HepG2 (cell line): ENCODE results near the gene HCK. TPM values are rescaled to one million over a fixed set of nuclear protein-coding genes. Genes with fewer than 3 reads are reported as not detected.

Source experiments
- ATAC-seq: fragments of 200-7000 bp; cut with Tn5 transposase; 3 replicates; pipeline ENCODE4 v1.9.1; 2020; ENCODE audit warnings: mild to moderate bottlenecking, moderate library complexity
- BruUV-seq: library from RNA; stranded (reverse); fragments of 400-500 nt; replicated peaks from 2 replicates; lab custom pipeline; 2021; lab: Mats Ljungman, UMichigan
- CTCF ChIA-PET: fragments of 300-600 bp; formaldehyde crosslinking; extraction: SDS; loops from one replicate; lab custom pipeline; 2021; ENCODE audit warnings: low total read pairs, inconsistent platforms, low intra/inter-chr PET ratio; lab: Yijun Ruan, JAX
- POLR2A ChIA-PET: fragments of 350-600 bp; sonication (Branson Sonifier 250); formaldehyde crosslinking; loops from one replicate; lab custom pipeline; 2020; ENCODE audit warnings: antibody characterized with exemption, inconsistent platforms; lab: Yijun Ruan, JAX
- DNase-seq: peaks from one replicate; pipeline ENCODE4 v3.0.0-alpha.2; 2015; ENCODE audit warnings: low spot score
- FAIRE-seq: peaks from 3 replicates; lab custom pipeline; 2011; peaks lifted over from hg19 to GRCh38; lab: Jason Lieb, UNC
- H2AFZ ChIP-seq: one replicate; pipeline ENCODE4 v1.6.1; 2011; ENCODE audit warnings: low read length, inconsistent platforms
- H3K27ac ChIP-seq: fragments of 300-600 bp; 3 replicates; pipeline ENCODE4 v1.8.0; 2011; ENCODE audit warnings: mixed run types, mild to moderate bottlenecking, mixed read lengths, low read length, inconsistent platforms; ENCODE audit not compliant: insufficient read depth; ENCODE audit errors: extremely low read length
- H3K27me3 ChIP-seq, 2 experiments: fragments of 200-600 bp in 1 of 2; 2 replicates in 1 of 2; 3 replicates in 1 of 2; pipeline versions ENCODE4 v1.6.0 to v1.8.0; 2011; ENCODE audit warnings: low read length in 2 of 2, mild to moderate bottlenecking in 2 of 2, moderate library complexity in 2 of 2, inconsistent platforms in 1 of 2; ENCODE audit not compliant: insufficient read depth in 2 of 2, control insufficient read depth in 1 of 2
- H3K36me3 ChIP-seq, 2 experiments: fragments of 200-600 bp in 1 of 2; replicated peaks in 1 of 2; 2 replicates in 1 of 2; 3 replicates in 1 of 2; pipeline versions ENCODE4 v1.5.1 to v1.8.0; 2011; ENCODE audit warnings: low read length in 2 of 2, inconsistent platforms in 1 of 2; ENCODE audit not compliant: insufficient read depth in 2 of 2, control insufficient read depth in 1 of 2
- H3K4me1 ChIP-seq: 2 replicates; pipeline ENCODE4 v1.5.1; 2012; ENCODE audit warnings: low read length, inconsistent platforms; ENCODE audit not compliant: insufficient read depth
- H3K4me2 ChIP-seq: 2 replicates; pipeline ENCODE4 v1.6.0; 2011; ENCODE audit warnings: low read depth, low read length, inconsistent platforms
- H3K4me3 ChIP-seq, 3 experiments: fragments of 200-600 bp in 1 of 3; sonication (generic), shearing (Covaris generic) in 1 of 3; replicated peaks in 1 of 3; 2 replicates each; pipeline ENCODE4 v1.5.1; 2011 to 2016; ENCODE audit warnings: low read length in 3 of 3, inconsistent platforms in 2 of 3, low read depth in 2 of 3, mild to moderate bottlenecking in 2 of 3, control low read depth in 1 of 3, mixed read lengths in 1 of 3; ENCODE audit not compliant: insufficient read depth in 1 of 3
- H3K79me2 ChIP-seq: one replicate; pipeline ENCODE4 v1.6.1; 2011; ENCODE audit warnings: low read length, inconsistent platforms; ENCODE audit not compliant: insufficient read depth
- H3K9ac ChIP-seq: 2 replicates; pipeline ENCODE4 v1.6.0; 2011; ENCODE audit warnings: mild to moderate bottlenecking, low read depth, low read length, inconsistent platforms; ENCODE audit not compliant: insufficient read depth
- H3K9me3 ChIP-seq: 2 replicates; pipeline ENCODE4 v1.5.1; 2012; ENCODE audit warnings: mild to moderate bottlenecking, low read length
- H4K20me1 ChIP-seq: 2 replicates; pipeline ENCODE4 v1.6.0; 2011; ENCODE audit warnings: inconsistent platforms, mild to moderate bottlenecking, low read length, moderate library complexity; ENCODE audit not compliant: insufficient read depth
- DMAP1 ChIP-seq: IDR thresholded peaks from 2 replicates; pipeline ENCODE4 v1.6.1; 2016
- ELF4 ChIP-seq: sonication (generic); formaldehyde crosslinking; IDR thresholded peaks from 2 replicates; pipeline ENCODE4 v1.5.0; 2020; ENCODE audit warnings: missing genetic modification reagents, mild to moderate bottlenecking, moderate library complexity, borderline replicate concordance
- ETV6 ChIP-seq: sonication (generic); formaldehyde crosslinking; conservative IDR thresholded peaks from 2 replicates; pipeline ENCODE4 v1.4.0; 2020; ENCODE audit warnings: missing genetic modification reagents
- HMG20B ChIP-seq: conservative IDR thresholded peaks from 2 replicates; pipeline ENCODE4 v1.6.1; 2016; ENCODE audit warnings: missing genetic modification reagents, missing compliant biosample characterization
- HNF4A ChIP-seq: sonication (generic); formaldehyde crosslinking; IDR thresholded peaks from 2 replicates; pipeline ENCODE4 v1.4.0; 2020; ENCODE audit warnings: missing genetic modification reagents
- IKZF4 ChIP-seq: sonication (generic); formaldehyde crosslinking; IDR thresholded peaks from 2 replicates; pipeline ENCODE4 v1.5.1; 2020; ENCODE audit warnings: borderline replicate concordance, mild to moderate bottlenecking, low read depth, missing genetic modification reagents; ENCODE audit errors: not compliant biosample characterization
- IRF2 ChIP-seq: IDR thresholded peaks from 2 replicates; pipeline ENCODE4 v1.6.1; 2018; ENCODE audit warnings: missing genetic modification reagents, missing compliant biosample characterization
- SOX6 ChIP-seq, 2 experiments: fragments of 450-650 bp in 1 of 2; sonication (generic) in 1 of 2; formaldehyde crosslinking in 1 of 2; IDR thresholded peaks; 2 replicates each; pipeline versions ENCODE4 v1.4.0 to v1.6.1; 2017 to 2020; ENCODE audit warnings: antibody characterized with exemption in 1 of 2, mild to moderate bottlenecking in 1 of 2, missing genetic modification reagents in 1 of 2
- ZBTB7A ChIP-seq: sonication (generic); formaldehyde crosslinking; IDR thresholded peaks from 2 replicates; pipeline ENCODE4 v1.8.0; 2022; ENCODE audit warnings: mild to moderate bottlenecking, missing genetic modification reagents
- ZNF251 ChIP-seq: sonication (generic); formaldehyde crosslinking; IDR thresholded peaks from 2 replicates; pipeline ENCODE4 v1.9.0; 2021; ENCODE audit warnings: mild to moderate bottlenecking, missing genetic modification reagents
- ZNF343 ChIP-seq: sonication (generic); formaldehyde crosslinking; IDR thresholded peaks from 2 replicates; pipeline ENCODE4 v1.4.0; 2020; ENCODE audit warnings: mild to moderate bottlenecking, missing genetic modification reagents
- WGBS: methylation state at CpG from one replicate; pipeline ENCODE4 v1.1.6; 2017; ENCODE audit warnings: low lambda C conversion rate; 5-methylcytosine and 5-hydroxymethylcytosine counted together
- in situ Hi-C: cut with HindIII; loops from 2 replicates; pipeline ENCODE4 v1.10.0; 2017; ENCODE audit warnings: low pct_unique_long_range_greater_than_20kb; ENCODE audit not compliant: extremely low pct_ligation_motif_present
- intact Hi-C: fragments of 100-400 bp; cut with micrococcal nuclease; formaldehyde crosslinking; loops from one replicate; pipeline ENCODE4 v1.10.0; 2022; ENCODE audit not compliant: unreplicated experiment
- polyA plus RNA-seq, 8 experiments: library from polyadenylated mRNA; depleted of rRNA in 3 of 8; stranded (reverse) in 7 of 8; unstranded in 1 of 8; fragments of >200 nt; fragmentation: Illumina TruSeq in 4 of 8; extraction: Trizol in 4 of 8; gene quantifications; 2 replicates each; pipeline versions ENCODE4 v1.2.1 to v1.2.3, GENCODE V29; 2011 to 2016; ENCODE audit warnings: low read depth in 4 of 8, missing spikeins in 1 of 8, mixed read lengths in 1 of 8; ENCODE audit not compliant: insufficient read depth in 1 of 8
- total RNA-seq, 5 experiments: library from RNA; depleted of rRNA; stranded (reverse); fragments of >200 nt; fragmentation: Illumina TruSeq; extraction: Trizol; gene quantifications; 2 replicates each; pipeline ENCODE4 v1.2.3, GENCODE V29; 2016; ENCODE audit warnings: low read depth in 1 of 5
- TF ChIP-seq, protein P1 (sequence below): sonication (generic); formaldehyde crosslinking; IDR thresholded peaks from 2 replicates; pipeline ENCODE4 v1.8.1; 2022; ENCODE audit warnings: low read depth, mild to moderate bottlenecking, missing genetic modification reagents
- TF ChIP-seq, protein P2 (sequence below): sonication (generic); formaldehyde crosslinking; IDR thresholded peaks from 2 replicates; pipeline ENCODE4 v1.4.0; 2020; ENCODE audit warnings: missing genetic modification reagents; ENCODE audit errors: not compliant biosample characterization
- TF ChIP-seq, protein P3 (sequence below): sonication (generic); formaldehyde crosslinking; IDR thresholded peaks from 2 replicates; pipeline ENCODE4 v1.4.0; 2020; ENCODE audit warnings: missing genetic modification reagents, borderline replicate concordance
- TF ChIP-seq, protein P4 (sequence below): sonication (generic); formaldehyde crosslinking; IDR thresholded peaks from 2 replicates; pipeline ENCODE4 v1.8.1; 2023; ENCODE audit warnings: mild to moderate bottlenecking, missing genetic modification reagents

The HCK gene
- total and polyA plus RNA-seq, 2 of the 13 experiments (the other 11 are each of a cell fraction or from before 2014, with no cell fraction given), result 0.04 TPM; not detected in 1

DNA sequence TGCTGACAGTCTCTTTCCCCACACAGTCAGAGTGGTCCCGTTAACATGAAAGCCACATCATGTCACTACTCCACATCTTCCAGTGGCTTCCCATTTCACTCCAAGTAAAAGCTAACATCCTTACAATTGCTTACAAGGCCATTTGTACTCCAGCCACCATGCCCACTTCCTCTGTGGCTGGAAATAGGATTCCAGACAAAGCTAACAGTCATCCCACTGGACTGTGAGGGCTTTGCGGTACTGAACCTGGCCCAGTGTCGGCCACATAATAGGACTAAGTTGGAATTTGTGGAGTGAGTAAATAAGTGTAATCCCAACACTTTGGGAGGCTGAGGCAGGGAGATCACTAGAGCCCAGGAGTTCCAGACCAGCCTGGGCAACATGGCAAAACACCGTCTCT, 31.0 kb upstream of the HCK start:
- no peak for DNase-seq
- Histone ChIP-seq H3K4me3 (no peak overlapping the region), H3K9ac (no peak overlapping the region), H3K27me3 (peaks cover 12 to 55% of the 10 kb centered on the region in 2 experiments; a peak in 4 of 5 replicates), H3K9me3 (no peaks in the 10 kb centered on the region), H2AFZ (no peak overlapping the region), H3K4me1 (peaks cover 13% of the 10 kb centered on the region), H3K36me3 (no peaks in the 10 kb centered on the region), H3K4me2 (no peak overlapping the region), H3K79me2 (no peaks in the 10 kb centered on the region), H3K27ac (no peak overlapping the region), H4K20me1 (no peaks in the 10 kb centered on the region; the same call in 1 of the 2 replicates)
- ChIA-PET POLR2A (no interaction called here), CTCF (no interaction called here)
- no TSS peak for BruUV-seq
- intact Hi-C loops, result no loop called here
- 14% methylated on average over 4 of the region's 4 CpGs for WGBS
- no peak for ATAC-seq
- in situ Hi-C loops, result no loop called here
- no peak for FAIRE-seq
- TF ChIP-seq IKZF4 (CRISPR knock-in tag), result no peak
- no peak for TF ChIP-seq IRF2
- TF ChIP-seq HNF4A (CRISPR knock-in tag), result no peak
- TF ChIP-seq, protein P1, sequence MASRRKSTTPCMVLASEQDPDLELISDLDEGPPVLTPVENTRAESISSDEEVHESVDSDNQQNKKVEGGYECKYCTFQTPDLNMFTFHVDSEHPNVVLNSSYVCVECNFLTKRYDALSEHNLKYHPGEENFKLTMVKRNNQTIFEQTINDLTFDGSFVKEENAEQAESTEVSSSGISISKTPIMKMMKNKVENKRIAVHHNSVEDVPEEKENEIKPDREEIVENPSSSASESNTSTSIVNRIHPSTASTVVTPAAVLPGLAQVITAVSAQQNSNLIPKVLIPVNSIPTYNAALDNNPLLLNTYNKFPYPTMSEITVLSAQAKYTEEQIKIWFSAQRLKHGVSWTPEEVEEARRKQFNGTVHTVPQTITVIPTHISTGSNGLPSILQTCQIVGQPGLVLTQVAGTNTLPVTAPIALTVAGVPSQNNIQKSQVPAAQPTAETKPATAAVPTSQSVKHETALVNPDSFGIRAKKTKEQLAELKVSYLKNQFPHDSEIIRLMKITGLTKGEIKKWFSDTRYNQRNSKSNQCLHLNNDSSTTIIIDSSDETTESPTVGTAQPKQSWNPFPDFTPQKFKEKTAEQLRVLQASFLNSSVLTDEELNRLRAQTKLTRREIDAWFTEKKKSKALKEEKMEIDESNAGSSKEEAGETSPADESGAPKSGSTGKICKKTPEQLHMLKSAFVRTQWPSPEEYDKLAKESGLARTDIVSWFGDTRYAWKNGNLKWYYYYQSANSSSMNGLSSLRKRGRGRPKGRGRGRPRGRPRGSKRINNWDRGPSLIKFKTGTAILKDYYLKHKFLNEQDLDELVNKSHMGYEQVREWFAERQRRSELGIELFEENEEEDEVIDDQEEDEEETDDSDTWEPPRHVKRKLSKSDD (CRISPR knock-in tag), result no peak
- no peak for TF ChIP-seq HMG20B (CRISPR knock-in tag)
- TF ChIP-seq, protein P2, sequence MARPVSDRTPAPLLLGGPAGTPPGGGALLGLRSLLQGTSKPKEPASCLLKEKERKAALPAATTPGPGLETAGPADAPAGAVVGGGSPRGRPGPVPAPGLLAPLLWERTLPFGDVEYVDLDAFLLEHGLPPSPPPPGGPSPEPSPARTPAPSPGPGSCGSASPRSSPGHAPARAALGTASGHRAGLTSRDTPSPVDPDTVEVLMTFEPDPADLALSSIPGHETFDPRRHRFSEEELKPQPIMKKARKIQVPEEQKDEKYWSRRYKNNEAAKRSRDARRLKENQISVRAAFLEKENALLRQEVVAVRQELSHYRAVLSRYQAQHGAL (CRISPR knock-in tag), result no peak
- TF ChIP-seq, protein P3, sequence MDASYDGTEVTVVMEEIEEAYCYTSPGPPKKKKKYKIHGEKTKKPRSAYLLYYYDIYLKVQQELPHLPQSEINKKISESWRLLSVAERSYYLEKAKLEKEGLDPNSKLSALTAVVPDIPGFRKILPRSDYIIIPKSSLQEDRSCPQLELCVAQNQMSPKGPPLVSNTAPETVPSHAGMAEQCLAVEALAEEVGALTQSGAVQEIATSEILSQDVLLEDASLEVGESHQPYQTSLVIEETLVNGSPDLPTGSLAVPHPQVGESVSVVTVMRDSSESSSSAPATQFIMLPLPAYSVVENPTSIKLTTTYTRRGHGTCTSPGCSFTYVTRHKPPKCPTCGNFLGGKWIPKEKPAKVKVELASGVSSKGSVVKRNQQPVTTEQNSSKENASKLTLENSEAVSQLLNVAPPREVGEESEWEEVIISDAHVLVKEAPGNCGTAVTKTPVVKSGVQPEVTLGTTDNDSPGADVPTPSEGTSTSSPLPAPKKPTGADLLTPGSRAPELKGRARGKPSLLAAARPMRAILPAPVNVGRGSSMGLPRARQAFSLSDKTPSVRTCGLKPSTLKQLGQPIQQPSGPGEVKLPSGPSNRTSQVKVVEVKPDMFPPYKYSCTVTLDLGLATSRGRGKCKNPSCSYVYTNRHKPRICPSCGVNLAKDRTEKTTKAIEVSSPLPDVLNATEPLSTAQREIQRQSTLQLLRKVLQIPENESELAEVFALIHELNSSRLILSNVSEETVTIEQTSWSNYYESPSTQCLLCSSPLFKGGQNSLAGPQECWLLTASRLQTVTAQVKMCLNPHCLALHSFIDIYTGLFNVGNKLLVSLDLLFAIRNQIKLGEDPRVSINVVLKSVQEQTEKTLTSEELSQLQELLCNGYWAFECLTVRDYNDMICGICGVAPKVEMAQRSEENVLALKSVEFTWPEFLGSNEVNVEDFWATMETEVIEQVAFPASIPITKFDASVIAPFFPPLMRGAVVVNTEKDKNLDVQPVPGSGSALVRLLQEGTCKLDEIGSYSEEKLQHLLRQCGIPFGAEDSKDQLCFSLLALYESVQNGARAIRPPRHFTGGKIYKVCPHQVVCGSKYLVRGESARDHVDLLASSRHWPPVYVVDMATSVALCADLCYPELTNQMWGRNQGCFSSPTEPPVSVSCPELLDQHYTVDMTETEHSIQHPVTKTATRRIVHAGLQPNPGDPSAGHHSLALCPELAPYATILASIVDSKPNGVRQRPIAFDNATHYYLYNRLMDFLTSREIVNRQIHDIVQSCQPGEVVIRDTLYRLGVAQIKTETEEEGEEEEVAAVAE (CRISPR knock-in tag), result no peak
- TF ChIP-seq ETV6 (CRISPR knock-in tag), result no peak
- TF ChIP-seq DMAP1 (CRISPR knock-in tag), result no peak
- TF ChIP-seq ELF4, result no peak
- TF ChIP-seq, protein P4, sequence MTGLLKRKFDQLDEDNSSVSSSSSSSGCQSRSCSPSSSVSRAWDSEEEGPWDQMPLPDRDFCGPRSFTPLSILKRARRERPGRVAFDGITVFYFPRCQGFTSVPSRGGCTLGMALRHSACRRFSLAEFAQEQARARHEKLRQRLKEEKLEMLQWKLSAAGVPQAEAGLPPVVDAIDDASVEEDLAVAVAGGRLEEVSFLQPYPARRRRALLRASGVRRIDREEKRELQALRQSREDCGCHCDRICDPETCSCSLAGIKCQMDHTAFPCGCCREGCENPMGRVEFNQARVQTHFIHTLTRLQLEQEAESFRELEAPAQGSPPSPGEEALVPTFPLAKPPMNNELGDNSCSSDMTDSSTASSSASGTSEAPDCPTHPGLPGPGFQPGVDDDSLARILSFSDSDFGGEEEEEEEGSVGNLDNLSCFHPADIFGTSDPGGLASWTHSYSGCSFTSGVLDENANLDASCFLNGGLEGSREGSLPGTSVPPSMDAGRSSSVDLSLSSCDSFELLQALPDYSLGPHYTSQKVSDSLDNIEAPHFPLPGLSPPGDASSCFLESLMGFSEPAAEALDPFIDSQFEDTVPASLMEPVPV, result no peak
- TF ChIP-seq ZNF343 (CRISPR knock-in tag), result no peak
- no peak for TF ChIP-seq SOX6 (IDR thresholded peaks at IDR 0.05)
- TF ChIP-seq SOX6 (CRISPR knock-in tag; IDR thresholded peaks at IDR 0.05), result no peak
- TF ChIP-seq ZNF251 (CRISPR knock-in tag), result no peak
- no peak for TF ChIP-seq ZBTB7A
